MM.1S (cell line): ENCODE measurements around the gene CMIP.

Experiments used
- CTCF ChIP-seq: fragments of 300-600 bp; sonication (generic); IDR thresholded peaks from 2 replicates; pipeline ENCODE4 v1.5.1; 2016; ENCODE audit warnings: antibody characterized with exemption, low read length, mixed read lengths
- EZH2 ChIP-seq: fragments of 300-600 bp; sonication (generic); optimal IDR thresholded peaks from 2 replicates; pipeline ENCODE3; 2017; ENCODE audit warnings: low read depth, mild to moderate bottlenecking, antibody characterized with exemption, low read length, mixed read lengths

DNA sequence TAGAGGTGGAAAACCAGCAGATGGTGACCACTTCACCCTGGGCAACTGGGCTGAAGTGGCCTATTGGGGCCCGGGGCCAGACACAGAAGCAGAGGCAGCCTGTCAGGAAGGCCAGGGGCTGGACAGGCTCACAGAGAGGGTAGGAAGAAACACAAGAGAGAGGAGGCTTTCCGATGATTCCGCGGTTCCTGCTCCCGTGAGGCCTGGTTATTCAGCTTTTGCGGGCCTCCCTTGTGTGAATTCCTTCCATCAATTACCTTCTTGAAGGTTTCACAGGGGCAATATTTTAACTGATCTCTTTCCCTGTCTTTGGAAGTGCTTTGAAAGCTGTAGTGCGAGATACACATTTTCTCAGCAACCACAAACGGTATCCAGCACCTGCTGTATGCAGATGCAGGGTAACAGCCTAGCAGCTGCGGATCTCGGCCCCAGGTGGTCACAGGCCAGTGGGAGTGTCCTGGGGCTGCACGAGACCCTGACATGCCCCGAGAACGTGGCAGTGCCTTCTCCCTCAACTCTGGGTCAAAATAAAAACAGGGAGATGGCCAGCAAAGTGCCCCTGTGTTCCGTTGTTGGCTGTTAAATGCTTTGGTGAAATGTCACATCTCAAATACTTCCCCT lies 11.6 kb upstream of the CMIP start:
- TF ChIP-seq CTCF: no peak
- TF ChIP-seq EZH2: no peak
